Measurements from ENCODE around the gene GPHA2.

Gene GPHA2

DNA sequence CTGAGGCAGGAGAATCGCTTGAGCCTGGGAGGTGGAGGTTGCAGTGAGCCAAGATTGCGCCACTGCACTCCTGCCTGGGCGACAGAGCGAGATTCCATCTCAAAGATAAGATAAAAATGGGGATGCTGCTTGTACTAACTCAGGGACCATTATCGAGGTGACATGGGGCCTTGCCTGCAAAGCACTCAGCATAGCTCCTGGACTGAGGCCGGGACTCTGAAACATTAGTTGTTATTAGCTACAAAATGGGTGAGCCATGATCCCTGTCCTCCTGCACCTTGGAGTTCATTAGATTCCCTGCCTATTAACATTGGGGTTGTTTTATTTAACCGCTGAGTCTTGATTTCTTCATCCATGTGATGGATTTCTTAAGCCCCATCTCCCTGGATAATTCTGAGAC lies 6.1 kb downstream of the GPHA2 start:
- no peak for DNase-seq

DNA sequence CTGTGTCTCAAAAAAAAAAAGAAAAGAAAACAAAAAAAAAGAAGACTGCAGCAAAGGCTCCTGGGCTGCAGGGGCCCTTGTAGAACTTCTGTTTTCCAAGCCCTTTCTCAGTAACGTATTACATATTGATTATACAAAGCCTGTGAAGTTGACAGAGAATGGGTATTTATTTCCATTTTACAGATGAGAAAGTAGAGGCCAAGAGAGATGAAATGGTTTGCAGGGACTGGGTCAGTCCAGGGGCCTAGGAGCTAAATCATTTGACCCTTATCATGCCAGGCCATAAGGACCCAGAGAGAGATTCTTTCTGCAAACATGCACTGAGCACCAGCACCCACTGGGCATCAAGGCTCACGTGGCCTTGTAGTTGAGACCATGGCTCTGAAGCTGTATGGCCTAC lies 6.7 kb downstream of the GPHA2 start:
- DNase-seq: no peak

DNA sequence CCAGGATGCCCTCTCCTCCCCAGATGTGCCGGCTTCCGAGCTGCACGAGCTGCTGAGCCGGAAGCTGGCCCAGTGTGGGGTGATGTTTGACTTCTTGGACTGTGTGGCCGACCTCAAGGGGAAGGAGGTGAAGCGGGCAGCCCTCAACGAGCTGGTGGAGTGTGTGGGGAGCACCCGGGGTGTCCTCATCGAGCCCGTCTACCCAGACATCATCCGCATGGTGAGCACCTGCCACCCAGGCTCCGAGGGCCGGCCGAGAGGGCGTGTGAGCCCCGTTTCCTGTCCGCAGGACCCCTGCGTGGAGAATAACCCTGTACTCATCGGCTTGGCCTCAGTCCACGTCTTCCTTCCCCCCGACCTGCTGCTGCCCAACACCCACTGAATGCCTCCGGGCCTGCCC lies 9.0 kb downstream of the GPHA2 start:
- DNase-seq: no peak

DNA sequence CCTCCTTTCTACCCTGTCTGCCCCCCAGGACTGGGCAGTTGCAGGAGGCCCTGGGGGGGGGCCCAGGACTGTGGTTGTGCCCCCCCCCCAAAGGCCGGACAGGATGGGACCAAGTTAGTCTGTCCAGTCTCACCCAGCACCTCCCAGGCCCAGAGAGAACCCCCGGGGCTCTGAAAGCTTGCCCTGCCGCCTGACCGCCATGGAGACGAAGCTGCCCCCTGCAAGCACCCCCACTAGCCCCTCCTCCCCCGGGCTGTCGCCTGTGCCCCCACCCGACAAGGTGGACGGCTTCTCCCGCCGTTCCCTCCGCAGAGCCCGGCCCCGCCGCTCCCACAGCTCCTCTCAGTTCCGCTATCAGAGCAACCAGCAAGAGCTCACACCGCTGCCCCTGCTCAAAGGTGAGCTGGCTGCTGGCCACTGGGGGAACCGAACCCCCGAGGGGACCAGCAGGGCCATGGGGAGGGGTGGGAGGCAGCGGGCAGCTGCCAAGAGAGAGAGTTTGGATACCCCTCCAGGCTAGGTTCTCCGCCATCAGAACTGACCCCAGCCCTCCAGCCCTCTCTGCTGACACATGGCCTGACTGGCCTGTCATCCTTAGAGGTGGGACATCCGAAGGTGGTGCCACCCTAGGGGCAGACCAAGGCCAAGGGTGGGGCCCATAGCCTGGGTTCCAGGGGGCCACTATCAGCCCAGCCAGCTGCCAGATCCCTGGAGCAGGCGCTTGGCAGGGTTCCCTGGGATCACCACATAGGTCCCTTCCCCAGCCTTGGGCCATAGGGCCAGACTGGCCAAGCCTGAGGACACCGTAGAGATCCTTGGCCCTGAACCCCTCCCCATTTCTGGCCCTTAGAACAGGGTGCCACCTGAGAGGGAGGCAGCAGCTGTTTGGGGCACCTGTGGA lies 9.9 kb downstream of the GPHA2 start:
- DNase-seq: no peak

DNA sequence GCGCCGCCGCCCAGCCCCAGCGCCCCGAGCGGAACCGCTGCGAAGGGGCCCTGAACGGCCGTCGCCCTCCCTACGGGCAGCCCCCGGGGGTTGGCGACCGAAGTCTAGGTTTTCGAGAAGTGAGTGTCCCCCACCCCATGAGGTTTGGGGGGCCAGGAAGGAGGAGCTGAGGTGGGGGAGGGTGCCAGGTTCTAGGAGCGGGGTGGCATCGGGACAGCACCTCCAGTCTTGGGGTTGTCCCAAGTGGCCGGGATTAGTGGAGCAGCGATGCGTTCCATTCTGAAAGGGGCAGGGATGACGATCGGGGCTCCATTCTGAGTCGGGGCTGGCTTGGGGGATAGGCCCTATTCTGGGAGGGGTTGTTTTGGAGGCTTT lies 10.8 kb downstream of the GPHA2 start:
- no peak for DNase-seq

DNA sequence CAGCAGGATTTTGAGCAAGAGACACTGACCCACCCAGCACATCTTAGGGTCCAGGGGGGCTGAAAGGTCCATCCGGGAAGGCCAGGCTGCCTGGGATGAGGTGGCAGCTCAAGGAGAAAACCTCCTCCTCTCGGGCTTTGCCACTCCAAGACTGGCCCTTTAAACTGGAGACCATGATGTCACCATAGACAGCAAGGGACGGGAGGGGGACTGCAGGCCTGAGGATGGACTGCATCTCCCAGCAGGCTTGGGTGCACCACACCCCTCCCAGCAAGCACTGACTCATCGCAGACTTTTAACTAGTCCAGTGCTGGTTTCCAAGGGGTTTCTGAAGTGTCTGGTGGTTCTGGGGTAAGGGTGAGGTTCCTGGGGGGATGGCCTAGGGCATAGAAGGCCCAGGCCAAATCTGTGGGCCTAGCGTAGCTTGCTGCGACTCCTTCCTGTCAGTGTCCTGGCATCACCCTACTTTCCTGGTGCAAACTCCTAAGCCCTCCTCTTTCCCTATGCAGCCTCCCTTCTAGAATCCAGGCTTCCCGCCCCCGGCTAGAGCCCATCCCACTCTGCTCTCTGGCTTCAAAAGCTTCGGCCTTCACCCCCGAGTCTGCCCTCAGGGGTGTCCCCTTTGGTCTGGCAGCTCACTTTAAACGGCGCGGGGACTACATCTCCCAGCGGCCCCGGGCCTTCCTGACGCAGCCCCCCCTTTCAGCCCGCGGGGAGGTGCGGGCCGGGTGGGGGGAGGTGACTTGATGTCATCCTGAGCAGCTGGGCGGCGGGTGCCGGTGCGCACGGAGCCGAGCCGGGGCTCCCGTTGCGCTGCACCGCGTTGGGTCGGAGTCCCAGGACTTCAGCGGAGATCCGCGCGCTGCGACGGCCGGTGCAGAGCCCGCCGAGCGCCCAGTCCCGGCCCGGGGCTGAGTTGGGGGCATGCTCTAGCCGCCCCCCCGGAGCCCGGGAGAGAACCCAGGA lies 11.5 kb downstream of the GPHA2 start, which contains the start of gene PPP2R5B:
TSS of gene PPP2R5B (plus strand) at position 746 of the 966 bp plus-strand sequence. CDS start 1,046 bp downstream, outside the sequence.
- peak; percentile 76 for DNase-seq

DNA sequence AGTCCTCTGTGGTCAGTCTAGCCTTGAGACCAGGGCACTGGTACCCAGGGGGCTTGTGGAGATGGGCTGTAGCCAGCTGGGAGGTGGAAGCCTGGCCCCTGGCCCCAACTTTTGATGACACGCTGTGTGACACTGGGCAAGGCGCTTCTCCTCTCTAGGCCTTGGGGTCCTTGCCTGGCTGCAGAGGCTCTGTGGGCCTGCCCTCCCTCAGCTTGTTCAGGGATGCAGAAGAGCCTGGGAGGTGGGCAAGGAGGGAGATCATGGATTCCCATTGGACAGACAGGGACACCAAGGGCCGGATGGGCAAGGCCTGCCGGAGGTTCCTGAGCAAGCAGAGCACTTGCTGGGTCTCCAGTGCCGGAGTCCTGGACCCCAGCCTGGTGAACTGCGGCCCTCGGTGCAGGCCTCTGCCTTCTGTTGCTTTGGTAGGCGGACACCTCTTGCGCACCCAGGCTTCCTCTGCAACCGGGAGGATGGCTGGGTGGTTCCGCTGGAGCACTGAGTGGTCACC lies 12.5 kb downstream of the GPHA2 start:
- DNase-seq: no peak

DNA sequence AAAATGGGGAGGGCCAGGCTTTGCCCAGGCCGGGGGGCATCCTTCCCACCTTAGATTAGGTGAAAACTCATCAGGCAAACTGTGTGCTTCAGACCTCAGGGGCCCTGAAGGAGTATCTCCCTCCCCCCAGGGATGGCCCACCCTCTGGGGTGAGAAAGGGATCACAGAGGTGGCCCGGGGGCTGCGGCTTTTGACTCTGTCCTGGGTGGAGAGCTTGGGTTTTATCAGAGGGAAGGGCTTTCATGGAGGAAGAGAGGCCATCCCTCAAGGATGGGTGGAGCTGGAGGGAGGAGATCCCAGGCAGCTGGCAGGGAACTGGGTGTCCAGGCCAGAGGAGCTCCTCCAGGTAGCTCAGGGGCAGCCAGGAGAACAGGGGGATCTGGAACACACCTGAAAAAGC lies 14.3 kb downstream of the GPHA2 start:
- no peak for DNase-seq

DNA sequence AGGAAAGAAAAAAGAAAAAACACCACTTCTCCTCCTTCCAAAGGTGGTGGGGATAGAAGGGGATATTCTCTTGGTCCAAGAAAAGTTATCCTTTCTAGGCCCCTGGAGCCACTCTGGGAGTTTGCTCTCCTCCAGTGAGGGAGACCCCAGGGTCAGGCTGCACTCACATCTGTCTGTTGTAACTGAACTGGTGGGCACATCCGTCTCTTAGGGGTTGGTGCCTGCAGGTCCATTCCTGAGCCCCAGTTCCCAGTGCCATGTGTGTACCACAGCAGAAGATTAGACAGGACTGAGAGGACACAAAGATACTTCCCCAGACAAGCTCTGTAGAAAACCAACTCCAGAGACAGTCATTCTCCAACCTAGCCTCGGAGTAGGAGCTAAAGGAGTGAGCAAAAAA lies 15.6 kb downstream of the GPHA2 start:
- DNase-seq: no peak

DNA sequence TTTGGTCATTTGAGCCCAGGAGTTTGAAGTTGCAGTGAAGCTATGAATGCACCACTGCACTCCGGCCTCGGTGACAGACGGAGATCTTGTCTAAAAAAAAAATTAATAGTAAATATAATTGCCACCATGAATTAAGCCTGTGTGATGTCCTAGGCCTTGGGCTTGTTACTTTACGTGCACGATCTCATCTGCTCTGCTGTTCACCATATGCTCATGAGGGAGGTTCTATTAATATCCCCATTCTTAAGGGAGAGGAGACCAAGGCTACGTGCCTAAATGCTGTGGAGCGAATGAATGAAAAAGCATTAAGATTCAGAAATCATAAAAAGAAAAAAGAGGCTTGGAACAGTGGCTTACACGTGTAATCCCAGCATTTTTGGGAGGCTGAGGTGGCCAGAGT lies 16.1 kb downstream of the GPHA2 start:
- no peak for DNase-seq

DNA sequence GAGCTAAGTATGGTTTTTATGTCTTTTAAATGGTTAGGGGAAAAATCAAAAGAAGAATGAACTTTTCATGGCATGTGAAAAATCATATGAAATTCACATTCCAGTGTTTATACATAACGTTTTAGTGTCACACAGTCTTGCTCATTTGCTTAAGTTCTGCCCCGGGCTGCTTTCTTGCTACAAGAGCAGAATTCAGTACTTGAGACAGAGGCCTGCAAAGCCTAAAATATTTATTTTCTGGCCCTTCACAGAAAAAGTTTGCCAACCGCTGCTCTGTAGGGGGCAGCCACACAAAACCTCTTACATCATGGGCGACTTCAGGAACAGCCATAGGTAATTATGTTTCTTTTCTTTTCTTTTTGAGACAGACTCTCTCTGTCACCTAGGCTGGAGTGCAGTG lies 17.7 kb downstream of the GPHA2 start:
- no peak for DNase-seq

DNA sequence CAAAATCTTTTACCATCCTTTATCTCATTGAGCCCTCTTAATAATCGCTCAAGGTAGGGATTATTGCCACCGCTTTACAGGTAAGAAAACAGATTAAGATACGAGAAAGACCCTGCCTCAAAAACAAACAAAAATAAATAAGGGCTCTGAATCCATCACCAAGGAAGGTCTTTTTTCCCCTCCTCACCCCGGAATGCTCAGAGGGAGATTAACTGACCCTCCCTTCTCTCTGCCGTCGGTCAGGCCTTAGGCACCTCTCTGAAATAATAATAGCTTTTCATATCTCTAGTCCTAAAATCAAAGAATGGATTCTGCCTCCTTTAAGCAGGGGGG lies 18.1 kb downstream of the GPHA2 start:
- no peak for DNase-seq

DNA sequence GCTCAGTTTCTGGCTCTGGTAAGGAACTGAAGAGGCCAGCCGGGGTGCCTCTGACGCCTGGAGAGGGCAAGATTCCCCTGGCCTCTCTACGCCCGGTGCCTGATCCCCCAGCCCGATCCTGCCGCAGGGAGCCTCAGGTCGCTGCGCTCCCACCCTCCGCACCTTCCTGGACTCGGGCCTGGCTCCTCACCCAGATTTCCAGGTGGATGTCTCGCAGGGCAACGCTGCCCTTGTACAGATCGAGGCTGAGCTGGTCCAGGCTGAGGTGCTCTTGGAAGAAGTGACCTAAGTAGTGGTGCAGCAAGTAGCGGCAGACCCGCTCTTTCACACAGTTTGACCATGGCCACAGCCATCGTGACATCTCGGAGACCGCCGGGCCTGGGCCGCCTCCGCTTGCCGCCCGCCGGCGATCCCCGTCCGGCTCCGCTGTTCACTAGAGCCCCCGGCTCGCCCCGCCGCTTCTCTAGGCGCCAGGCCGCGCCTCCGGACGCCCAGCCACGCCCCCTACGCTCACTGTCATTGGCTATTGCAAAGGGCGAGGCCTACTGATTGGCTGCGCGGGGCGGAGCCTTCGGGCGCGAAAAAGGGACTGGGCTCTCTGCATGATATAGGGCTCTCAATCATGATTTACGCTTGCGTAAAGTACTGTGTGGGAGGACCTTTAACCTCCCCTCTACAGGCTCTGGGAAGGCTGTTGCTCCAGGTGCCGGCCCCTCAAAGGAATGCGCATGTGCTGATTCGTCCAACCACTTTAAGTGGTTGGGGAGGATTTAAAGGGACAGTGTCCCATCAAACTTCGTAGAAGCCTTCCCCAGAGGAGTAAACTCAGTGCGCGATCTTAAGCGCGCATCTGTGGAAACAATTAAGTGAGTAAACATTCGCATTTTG lies 18.7 kb downstream of the GPHA2 start, which contains the start of gene ATG2A:
TSS of gene ATG2A (minus strand) at position 435 of the 888 bp plus-strand sequence. CDS start at position 361, 74 bp downstream.
- peak; percentile 99 for DNase-seq

DNA sequence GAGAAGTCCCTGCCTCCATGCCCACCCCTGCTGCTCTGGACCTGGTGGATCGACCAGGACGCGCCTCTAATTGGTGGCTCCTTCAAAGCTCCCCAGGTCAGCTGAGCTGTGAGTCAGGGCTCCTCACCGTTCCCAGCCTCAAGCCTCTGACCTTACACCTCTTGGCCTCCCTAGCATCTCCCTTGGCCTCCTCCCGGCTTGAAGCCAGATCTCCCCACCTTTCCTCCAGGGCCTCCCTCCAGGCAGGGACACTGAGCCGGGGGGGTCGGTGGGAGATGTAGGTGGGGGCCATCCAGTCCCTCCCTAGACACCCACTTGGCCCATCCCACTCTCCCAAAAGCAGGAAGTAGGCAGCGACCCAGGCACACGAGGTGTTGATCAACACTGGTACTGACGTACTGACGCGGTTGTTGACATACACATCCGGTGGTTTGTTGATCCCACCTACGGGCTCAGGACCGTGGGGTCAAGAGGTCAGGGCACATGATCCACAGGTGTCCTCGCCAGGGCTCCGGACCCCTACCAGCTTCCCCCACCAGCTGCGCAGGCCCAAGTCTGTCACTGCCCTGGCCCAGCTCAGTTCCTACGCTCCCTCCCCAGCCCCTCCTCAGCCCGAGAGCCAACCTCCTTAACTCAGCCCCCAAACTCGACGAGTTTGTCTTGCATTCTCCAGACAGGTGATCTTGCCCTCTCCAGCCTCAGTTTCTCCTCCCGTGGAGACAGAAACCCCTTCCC lies 19.5 kb downstream of the GPHA2 start:
- DNase-seq: no peak

DNA sequence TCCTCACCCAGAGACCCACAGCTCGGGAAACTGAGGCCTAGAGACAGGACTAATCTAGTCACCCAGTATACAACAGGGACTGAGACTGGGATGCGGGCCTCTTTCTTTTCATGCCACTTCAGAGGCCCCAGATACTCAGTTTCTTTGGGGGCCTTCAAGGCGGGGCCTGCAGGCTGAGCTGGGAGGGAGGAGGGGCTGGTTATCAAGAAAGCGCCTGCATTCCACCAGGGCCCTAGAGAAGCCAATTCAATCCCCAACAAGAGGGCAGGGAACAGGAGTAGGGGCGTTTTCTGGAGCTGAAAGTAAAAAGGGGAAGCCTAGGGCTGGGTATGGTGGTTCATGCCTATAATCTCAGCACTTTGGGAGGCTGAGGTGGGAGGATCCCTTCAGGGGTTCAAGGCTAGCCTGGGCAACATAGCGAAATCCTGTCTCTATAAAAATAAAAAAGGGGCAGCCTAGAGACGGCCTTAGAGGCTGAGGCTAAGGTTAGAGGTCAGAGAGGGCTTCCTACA lies 20.3 kb downstream of the GPHA2 start:
- no peak for DNase-seq

DNA sequence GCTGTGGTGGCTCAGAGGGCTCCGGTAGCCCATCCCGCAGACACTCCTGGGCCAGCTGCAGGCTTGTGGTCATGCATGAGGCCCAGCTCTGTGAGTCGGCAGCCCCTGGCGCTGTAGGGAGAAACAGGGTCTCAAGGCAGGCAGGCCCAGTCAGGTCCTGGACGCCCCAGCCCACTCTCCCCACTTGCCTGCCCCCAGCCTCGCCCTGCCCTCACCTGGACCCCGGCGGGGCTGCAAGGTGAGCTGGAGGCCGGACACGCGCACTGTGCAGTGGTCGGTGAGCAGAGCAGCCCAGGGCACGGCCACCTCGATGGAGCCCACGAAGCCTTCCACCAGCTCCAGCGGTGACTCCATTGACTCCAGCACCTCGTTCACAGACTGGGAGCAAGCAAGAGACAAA lies 21.6 kb downstream of the GPHA2 start:
- DNase-seq: no peak

DNA sequence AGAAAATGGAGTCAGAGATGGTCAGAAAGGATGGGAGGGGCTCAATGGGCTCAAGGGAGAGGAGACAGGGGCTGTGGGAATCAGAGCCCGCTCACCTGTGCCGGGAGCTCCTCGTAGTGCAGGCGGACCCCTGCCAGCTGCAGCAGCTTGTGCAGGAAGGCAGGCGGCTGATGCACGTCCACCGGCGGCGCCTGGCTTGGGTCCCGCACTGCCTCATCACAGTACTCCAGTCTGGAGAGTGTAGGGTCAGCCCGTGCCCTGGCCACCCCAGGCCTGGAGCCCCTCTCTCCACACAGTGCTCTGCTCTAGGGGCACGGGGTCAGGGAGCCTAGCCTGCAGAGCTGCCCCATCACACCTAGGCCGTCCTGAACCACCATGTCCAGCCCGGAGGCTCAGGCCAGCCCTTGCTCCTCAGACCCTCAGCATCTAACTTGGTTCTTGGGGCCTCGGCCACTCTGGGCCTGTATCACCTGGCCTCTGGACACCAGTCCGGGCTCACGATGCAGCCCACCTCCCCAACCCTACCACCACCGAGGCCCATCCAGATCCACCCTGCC lies 22.4 kb downstream of the GPHA2 start:
- no peak for DNase-seq

DNA sequence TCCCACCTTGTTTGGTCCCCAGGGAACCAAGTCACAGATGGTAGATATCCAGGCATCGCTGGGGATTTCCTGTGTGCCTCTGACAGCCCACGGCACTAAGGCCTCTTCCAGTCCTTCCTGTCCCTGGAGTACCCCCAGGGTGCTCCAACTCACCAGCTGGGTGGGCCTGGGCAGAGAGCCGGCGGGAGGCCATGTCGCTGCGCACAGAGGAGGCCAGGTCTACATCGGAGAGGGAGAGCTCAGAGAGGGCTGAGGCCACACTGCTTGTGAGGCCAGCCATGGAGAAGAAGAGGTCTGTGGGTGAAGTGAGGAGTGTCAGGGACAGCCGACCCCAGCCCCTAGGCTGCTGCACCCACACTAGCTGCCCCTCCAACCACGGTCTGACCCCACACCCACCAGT lies 24.0 kb downstream of the GPHA2 start:
- DNase-seq: no peak

DNA sequence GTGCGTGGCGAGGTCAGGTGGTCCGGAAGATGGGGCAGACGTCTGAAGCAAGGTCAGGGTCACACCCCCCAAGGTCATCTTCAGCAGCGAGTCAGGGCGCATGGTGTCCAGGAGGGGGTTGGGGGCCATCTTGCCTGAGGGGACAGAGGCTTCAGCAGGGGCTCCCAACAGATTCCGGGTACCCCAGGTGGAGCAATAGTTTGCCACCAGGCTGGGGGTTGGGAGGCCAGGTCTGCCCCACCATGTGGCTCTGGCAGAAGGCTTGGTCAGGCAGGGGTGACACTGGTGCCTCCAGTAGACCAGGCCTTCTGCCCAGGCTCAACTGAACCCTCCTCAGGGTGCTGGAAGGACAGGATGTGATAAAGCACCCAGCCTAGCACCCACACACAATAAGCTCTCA lies 24.6 kb downstream of the GPHA2 start:
- no peak for DNase-seq

DNA sequence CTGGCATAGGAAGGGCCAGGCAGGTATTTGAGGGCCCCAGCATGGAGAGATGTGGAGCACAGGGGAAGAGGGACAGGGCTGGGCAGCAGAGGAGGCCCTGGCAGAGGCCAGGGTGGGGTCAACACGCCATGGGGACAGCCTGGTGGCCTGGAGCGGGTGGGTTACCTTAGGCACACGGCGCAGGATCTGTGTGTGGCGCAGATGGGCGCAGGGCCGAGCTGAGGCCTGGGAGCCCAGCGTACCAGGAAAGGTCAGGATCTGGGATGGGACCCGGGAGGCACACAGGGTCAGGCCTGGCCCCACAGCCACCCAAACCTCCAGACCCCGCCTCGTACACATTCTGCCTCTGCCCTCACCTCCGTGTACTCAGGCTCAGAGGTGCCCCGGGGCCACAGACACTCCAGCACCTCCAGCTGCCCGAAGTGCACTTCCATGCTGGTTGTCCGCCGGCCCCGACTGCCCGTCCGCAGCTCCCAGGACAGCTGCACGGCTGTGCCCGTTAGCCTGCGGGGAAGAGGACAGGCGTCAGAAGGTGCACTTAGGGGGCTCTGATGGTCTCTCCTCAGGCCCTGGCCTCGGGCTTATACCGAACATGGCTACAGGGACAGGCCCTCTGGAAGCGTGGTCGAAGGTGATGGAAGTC lies 25.1 kb downstream of the GPHA2 start:
- no peak for DNase-seq
